ENCODE measurements around the gene STX11. TPM values are rescaled to one million over a fixed set of nuclear protein-coding genes. Genes with fewer than 3 reads are reported as not detected.

The STX11 gene
- total RNA-seq (2022) (1.3 TPM in 2 replicates), Bru-seq, nascent RNA (percentile 34 among the genes with signal in this experiment), BruChase-seq, experiment 1, labeled RNA remaining after a 2-hour chase (percentile 33 among the genes with signal in this experiment), BruChase-seq, experiment 2, labeled RNA remaining after a 6-hour chase (percentile 23 among the genes with signal in this experiment)
- long read RNA-seq, partial matches to known transcripts: 0 of 4 reads
- long read RNA-seq, other reads (novel, unspliced or antisense): 0 of 4 reads

DNA sequence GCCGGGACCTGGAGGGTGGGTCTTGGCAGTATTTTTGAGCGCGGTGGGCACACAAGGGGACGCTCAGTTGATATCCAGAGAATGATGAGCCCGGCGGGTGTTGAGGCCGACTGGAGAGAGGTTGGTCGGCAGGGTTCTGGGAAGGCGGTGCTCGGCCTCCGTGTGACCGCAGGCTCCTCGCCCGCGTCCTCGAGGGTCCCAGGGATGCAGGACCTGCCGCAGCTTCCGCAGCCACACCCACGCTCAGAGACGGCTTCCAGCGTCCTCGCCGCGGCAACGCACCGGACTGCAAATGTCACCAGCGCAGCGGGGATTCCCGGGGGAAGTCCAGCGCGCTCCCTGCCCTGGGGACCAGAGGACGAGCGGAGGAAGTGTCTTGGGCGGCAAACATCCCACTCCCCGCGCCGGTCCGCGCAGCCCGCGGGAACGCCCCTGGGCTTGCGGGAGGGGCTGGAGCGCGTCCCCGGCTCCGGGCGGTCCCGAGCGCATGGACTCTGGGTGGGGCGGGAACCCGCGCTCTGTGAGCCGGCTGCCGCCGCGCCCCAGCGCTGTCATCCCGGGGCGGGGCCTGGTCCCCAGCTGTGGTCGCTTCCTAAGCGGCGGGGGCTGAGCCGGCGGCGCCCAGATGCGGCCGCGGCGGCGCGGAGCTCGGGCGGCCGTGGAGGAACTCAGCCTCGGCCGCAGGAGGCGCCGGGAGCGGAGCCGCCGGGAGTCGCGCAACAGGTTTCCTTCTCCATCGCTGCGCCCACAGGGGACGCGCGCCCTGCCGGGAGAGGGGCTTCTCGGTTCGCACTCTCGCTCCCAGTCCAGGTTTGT is at the start of gene STX11:
TSS of gene STX11 (plus strand) at position 624 of the 816 bp plus-strand sequence. CDS start 36,111 bp downstream, outside the sequence.
- Histone ChIP-seq H3K27me3 (replicated peaks; ENCODE audit: control insufficient read depth, insufficient read depth, low read length) (no peaks in the 10 kb centered on the region), H3K36me3 (ENCODE audit: control insufficient read depth, insufficient read depth, low read length) (no peaks in the 10 kb centered on the region), H3K9me3 (no peaks in the 10 kb centered on the region), H3K4me1 (peaks cover 8% of the 10 kb centered on the region), H3K4me3 (ENCODE audit: low read depth, low read length) (peak within 1 kb of the TSS; percentile 78)
- CTCF ChIA-PET: no interaction called here
- peak; percentile 60 to 80 for DNase-seq
- H3K36me3 Mint-ChIP-seq (ENCODE audit: insufficient read depth, unreplicated experiment): no peaks in the 10 kb centered on the region
- peaks cover 7% of the 10 kb centered on the region for H3K4me1 Mint-ChIP-seq (ENCODE audit: low read depth, unreplicated experiment)
- peaks cover 2% of the 10 kb centered on the region for H3K27me3 Mint-ChIP-seq (ENCODE audit: insufficient read depth, unreplicated experiment)
- TF ChIP-seq, protein P1, sequence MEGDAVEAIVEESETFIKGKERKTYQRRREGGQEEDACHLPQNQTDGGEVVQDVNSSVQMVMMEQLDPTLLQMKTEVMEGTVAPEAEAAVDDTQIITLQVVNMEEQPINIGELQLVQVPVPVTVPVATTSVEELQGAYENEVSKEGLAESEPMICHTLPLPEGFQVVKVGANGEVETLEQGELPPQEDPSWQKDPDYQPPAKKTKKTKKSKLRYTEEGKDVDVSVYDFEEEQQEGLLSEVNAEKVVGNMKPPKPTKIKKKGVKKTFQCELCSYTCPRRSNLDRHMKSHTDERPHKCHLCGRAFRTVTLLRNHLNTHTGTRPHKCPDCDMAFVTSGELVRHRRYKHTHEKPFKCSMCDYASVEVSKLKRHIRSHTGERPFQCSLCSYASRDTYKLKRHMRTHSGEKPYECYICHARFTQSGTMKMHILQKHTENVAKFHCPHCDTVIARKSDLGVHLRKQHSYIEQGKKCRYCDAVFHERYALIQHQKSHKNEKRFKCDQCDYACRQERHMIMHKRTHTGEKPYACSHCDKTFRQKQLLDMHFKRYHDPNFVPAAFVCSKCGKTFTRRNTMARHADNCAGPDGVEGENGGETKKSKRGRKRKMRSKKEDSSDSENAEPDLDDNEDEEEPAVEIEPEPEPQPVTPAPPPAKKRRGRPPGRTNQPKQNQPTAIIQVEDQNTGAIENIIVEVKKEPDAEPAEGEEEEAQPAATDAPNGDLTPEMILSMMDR (IDR thresholded peaks at IDR 0.05; ENCODE audit: insufficient read depth in 1 of 2, low read depth in 1 of 2, low read length in 1 of 2, severe bottlenecking in 1 of 2, unreplicated experiment in 1 of 2): peak in 1 of 2 experiments; percentile 15
- intact Hi-C loops (cut with micrococcal nuclease; ENCODE audit: unreplicated experiment): loop anchor here (1.0 to 5.0 kb wide), 2 partner anchors 66 to 137 kb away; partner anchors contain the start of gene UTRN
- H3K4me3 Mint-ChIP-seq (ENCODE audit: unreplicated experiment): peak within 1 kb of the TSS; percentile 83
- no peaks in the 10 kb centered on the region for H3K9me3 Mint-ChIP-seq (ENCODE audit: unreplicated experiment)
- BruUV-seq (replicated peaks): no TSS peak
- H3K27ac Mint-ChIP-seq (ENCODE audit: unreplicated experiment): no peak within 1 kb of the TSS
- POLR2A ChIA-PET: no interaction called here

- Mint-ChIP-seq H3K4me3 (ENCODE audit: unreplicated experiment) (no peak overlapping the region), H3K27me3 (ENCODE audit: insufficient read depth, unreplicated experiment) (no peaks in the 10 kb centered on the region), H3K27ac (ENCODE audit: unreplicated experiment) (no peak overlapping the region), H3K36me3 (ENCODE audit: insufficient read depth, unreplicated experiment) (no peaks in the 10 kb centered on the region), H3K9me3 (ENCODE audit: unreplicated experiment) (no peaks in the 10 kb centered on the region), H3K4me1 (ENCODE audit: low read depth, unreplicated experiment) (peaks cover 16% of the 10 kb centered on the region)
- no peaks in the 10 kb centered on the region for H3K27me3 ChIP-seq (replicated peaks; ENCODE audit: control insufficient read depth, insufficient read depth, low read length)
- H3K4me1 ChIP-seq: no peaks in the 10 kb centered on the region
- no TSS peak for BruUV-seq (replicated peaks)
- H3K9me3 ChIP-seq: no peaks in the 10 kb centered on the region
- DNase-seq: no peak
- no peak overlapping the region for H3K4me3 ChIP-seq (ENCODE audit: low read depth, low read length)
- CTCF ChIA-PET: no interaction called here
- POLR2A ChIA-PET: no interaction called here
- no peaks in the 10 kb centered on the region for H3K36me3 ChIP-seq (ENCODE audit: control insufficient read depth, insufficient read depth, low read length)
- intact Hi-C loops (cut with micrococcal nuclease; ENCODE audit: unreplicated experiment): loop anchor here (10.0 kb wide), 1 partner anchor 232 kb away; no protein-coding TSS in a partner anchor
- TF ChIP-seq, protein P1 (IDR thresholded peaks at IDR 0.05; ENCODE audit: insufficient read depth in 1 of 2, low read depth in 1 of 2, low read length in 1 of 2, severe bottlenecking in 1 of 2, unreplicated experiment in 1 of 2): no peak
Measured at GRCh38 chr6:144103026-144103563, 47.2 kb upstream of the STX11 start.

DNA sequence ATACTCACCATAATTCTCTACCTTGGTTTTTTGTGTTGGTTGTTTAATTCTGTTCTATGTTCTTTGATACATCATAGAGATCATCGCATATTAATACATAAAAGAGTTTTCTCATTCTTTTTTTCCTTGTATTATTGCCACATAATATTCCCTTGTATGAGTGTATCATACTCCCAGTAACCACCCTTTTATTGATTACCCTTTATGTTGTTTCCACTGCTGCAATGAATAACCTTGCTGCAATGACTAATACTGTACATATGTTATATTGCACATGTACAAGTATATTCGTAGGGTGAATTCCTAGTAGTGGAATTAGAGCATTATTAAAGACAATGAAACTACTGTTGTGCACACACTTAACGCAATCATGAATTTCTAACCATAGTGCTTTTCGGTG is 45.8 kb upstream of the STX11 start:
- H3K9me3 ChIP-seq: no peaks in the 10 kb centered on the region
- no peaks in the 10 kb centered on the region for H3K4me1 ChIP-seq
- H3K27me3 Mint-ChIP-seq (ENCODE audit: insufficient read depth, unreplicated experiment): no peaks in the 10 kb centered on the region
- no peak overlapping the region for H3K27ac Mint-ChIP-seq (ENCODE audit: unreplicated experiment)
- no peaks in the 10 kb centered on the region for H3K27me3 ChIP-seq (replicated peaks; ENCODE audit: control insufficient read depth, insufficient read depth, low read length)
- ChIA-PET POLR2A (no interaction called here), CTCF (interaction anchor here (0.8 to 1.0 kb wide), 5 partner anchors 112 to 377 kb away, joined by 3 to 15 read pairs (median 4); no protein-coding TSS in a partner anchor)
- peaks cover 16% of the 10 kb centered on the region for H3K4me1 Mint-ChIP-seq (ENCODE audit: low read depth, unreplicated experiment)
- BruUV-seq (replicated peaks): no TSS peak
- intact Hi-C loops (cut with micrococcal nuclease; ENCODE audit: unreplicated experiment): loop anchor here (10.0 kb wide), 1 partner anchor 230 kb away; no protein-coding TSS in a partner anchor
- TF ChIP-seq, protein P1 (IDR thresholded peaks at IDR 0.05; ENCODE audit: insufficient read depth in 1 of 2, low read depth in 1 of 2, low read length in 1 of 2, severe bottlenecking in 1 of 2, unreplicated experiment in 1 of 2): no peak
- H3K4me3 Mint-ChIP-seq (ENCODE audit: unreplicated experiment): no peak overlapping the region
- no peaks in the 10 kb centered on the region for H3K36me3 Mint-ChIP-seq (ENCODE audit: insufficient read depth, unreplicated experiment)
- no peaks in the 10 kb centered on the region for H3K9me3 Mint-ChIP-seq (ENCODE audit: unreplicated experiment)
- H3K4me3 ChIP-seq (ENCODE audit: low read depth, low read length): no peak overlapping the region
- H3K36me3 ChIP-seq (ENCODE audit: control insufficient read depth, insufficient read depth, low read length): no peaks in the 10 kb centered on the region
- no peak for DNase-seq

Data from Caco-2 (cell line).